Colonic mucosa (tissue), 4 donors: ENCODE measurements around the gene ADAM12. TPM values are rescaled to one million over a fixed set of nuclear protein-coding genes. Genes with fewer than 3 reads are reported as not detected.

Experiments used
- DNase-seq: peaks from one replicate; pipeline ENCODE4 v3.0.0-alpha.2; 2020
- H3K27ac ChIP-seq: fragments of 200-600 bp; one replicate; pipeline ENCODE4 v1.8.0; 2021
- H3K27me3 ChIP-seq: fragments of 200-600 bp; one replicate; pipeline ENCODE4 v1.8.0; 2021
- H3K36me3 ChIP-seq: fragments of 200-600 bp; one replicate; pipeline ENCODE4 v1.8.0; 2021
- H3K4me1 ChIP-seq: fragments of 200-600 bp; one replicate; pipeline ENCODE4 v1.8.0; 2021; ENCODE audit warnings: mild to moderate bottlenecking
- H3K4me3 ChIP-seq: fragments of 200-600 bp; one replicate; pipeline ENCODE4 v1.8.0; 2021
- H3K9ac ChIP-seq, 2 donors: one replicate each; pipeline ENCODE4 v1.7.0; 2013; ENCODE audit warnings: control low read depth in 2 of 2, low read depth in 2 of 2, low read length in 2 of 2
- H3K9me3 ChIP-seq: fragments of 200-600 bp; one replicate; pipeline ENCODE4 v1.8.0; 2021
- intact Hi-C: fragments of 100-400 bp; cut with DNase I; formaldehyde crosslinking; loops from one replicate; pipeline ENCODE4 v1.14.1; 2022
- total RNA-seq, 2 donors: library from RNA; stranded (reverse); fragmentation: NEBNext Ultra II Directional in 1 of 2; extraction: Animal tissue kit (Norgen Biotek cat#: 25700) in 1 of 2; gene quantifications; one replicate each; pipeline ENCODE4 v1.2.1, GENCODE V29; 2021
- TF ChIP-seq, protein P1 (sequence below): fragments of 200-600 bp; IDR thresholded peaks from one replicate; pipeline ENCODE4 v1.8.0; 2022; ENCODE audit warnings: antibody characterized with exemption, mild to moderate bottlenecking
- donor health status: healthy.
- donor health status: DM: no; HTN: no; CAD: no.
- donor health status: DM: no; HTN: no; CAD: no.

Gene ADAM12
- total RNA-seq, 2 donors from 2014 or later: 0.30 to 0.64 TPM

DNA sequence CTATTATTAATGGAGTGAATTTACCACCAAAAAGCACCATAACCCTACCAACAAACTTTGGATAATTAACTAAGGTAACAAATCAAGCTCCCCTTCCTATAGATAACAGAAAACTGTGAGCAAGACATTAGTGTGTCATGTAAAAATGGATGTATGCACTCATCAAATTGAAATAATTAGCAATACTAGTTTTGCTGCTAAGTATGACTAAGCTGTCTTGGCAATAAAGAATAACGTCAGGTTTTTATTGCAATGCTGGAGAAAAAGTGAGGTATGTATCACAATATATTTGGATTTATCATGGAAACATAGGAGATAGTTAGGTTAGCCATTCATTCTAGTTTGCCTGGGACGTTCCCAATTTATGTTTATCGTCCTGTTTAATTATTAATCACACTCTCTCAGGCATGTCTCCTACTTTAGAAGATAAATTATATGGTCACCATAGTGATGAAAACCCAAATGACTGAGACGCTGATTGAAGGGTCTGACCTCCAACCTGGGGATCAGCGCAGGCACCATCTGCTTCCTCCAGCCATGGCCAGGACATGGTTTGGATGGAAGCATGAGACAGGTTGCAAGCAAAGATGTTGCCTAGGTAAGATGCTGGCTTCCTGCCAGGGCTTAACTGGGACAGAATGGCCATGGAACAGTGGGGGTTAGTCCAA is 366.3 kb downstream of the ADAM12 start:
- Histone ChIP-seq H3K9me3 (no peaks in the 10 kb centered on the region), H3K36me3 (no peaks in the 10 kb centered on the region), H3K27me3 (no peaks in the 10 kb centered on the region), H3K9ac (no peak overlapping the region), H3K4me3 (no peak overlapping the region), H3K4me1 (no peaks in the 10 kb centered on the region), H3K27ac (no peak overlapping the region)
- no peak for DNase-seq
- intact Hi-C loops: no loop called here
- TF ChIP-seq, protein P1, sequence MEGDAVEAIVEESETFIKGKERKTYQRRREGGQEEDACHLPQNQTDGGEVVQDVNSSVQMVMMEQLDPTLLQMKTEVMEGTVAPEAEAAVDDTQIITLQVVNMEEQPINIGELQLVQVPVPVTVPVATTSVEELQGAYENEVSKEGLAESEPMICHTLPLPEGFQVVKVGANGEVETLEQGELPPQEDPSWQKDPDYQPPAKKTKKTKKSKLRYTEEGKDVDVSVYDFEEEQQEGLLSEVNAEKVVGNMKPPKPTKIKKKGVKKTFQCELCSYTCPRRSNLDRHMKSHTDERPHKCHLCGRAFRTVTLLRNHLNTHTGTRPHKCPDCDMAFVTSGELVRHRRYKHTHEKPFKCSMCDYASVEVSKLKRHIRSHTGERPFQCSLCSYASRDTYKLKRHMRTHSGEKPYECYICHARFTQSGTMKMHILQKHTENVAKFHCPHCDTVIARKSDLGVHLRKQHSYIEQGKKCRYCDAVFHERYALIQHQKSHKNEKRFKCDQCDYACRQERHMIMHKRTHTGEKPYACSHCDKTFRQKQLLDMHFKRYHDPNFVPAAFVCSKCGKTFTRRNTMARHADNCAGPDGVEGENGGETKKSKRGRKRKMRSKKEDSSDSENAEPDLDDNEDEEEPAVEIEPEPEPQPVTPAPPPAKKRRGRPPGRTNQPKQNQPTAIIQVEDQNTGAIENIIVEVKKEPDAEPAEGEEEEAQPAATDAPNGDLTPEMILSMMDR: no peak

- Histone ChIP-seq H3K4me3 (no peak overlapping the region), H3K9me3 (no peaks in the 10 kb centered on the region), H3K27ac (no peak overlapping the region), H3K36me3 (no peaks in the 10 kb centered on the region), H3K9ac (no peak overlapping the region), H3K27me3 (no peaks in the 10 kb centered on the region), H3K4me1 (no peaks in the 10 kb centered on the region)
- TF ChIP-seq, protein P1: no peak
- intact Hi-C loops: no loop called here
- no peak for DNase-seq
Measured at GRCh38 chr10:126017961-126018560, 370.2 kb downstream of the ADAM12 start.

DNA sequence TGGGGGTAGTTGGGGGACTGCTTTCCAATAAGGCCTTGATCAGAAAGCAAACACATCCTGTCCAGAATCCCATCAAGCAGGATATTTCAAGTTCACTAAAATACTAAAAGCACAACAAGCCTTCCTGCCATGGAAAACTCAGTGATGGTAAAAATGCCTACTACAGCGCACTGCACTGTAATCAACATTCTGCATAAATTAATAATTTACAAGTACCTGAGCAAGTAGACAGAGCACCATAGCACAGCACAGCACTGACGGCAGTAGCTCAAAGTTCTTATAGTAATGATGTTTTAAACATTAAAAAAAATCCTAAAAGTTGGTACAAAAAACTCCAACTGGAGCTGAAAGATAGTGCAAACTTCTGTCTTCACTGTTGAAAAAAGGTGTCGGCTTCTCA is 371.4 kb downstream of the ADAM12 start:
- Histone ChIP-seq H3K9ac (no peak overlapping the region), H3K27me3 (no peaks in the 10 kb centered on the region), H3K4me1 (no peaks in the 10 kb centered on the region), H3K4me3 (no peak overlapping the region), H3K9me3 (no peaks in the 10 kb centered on the region), H3K27ac (no peak overlapping the region), H3K36me3 (no peaks in the 10 kb centered on the region)
- intact Hi-C loops: no loop called here
- TF ChIP-seq, protein P1: no peak
- no peak for DNase-seq

DNA sequence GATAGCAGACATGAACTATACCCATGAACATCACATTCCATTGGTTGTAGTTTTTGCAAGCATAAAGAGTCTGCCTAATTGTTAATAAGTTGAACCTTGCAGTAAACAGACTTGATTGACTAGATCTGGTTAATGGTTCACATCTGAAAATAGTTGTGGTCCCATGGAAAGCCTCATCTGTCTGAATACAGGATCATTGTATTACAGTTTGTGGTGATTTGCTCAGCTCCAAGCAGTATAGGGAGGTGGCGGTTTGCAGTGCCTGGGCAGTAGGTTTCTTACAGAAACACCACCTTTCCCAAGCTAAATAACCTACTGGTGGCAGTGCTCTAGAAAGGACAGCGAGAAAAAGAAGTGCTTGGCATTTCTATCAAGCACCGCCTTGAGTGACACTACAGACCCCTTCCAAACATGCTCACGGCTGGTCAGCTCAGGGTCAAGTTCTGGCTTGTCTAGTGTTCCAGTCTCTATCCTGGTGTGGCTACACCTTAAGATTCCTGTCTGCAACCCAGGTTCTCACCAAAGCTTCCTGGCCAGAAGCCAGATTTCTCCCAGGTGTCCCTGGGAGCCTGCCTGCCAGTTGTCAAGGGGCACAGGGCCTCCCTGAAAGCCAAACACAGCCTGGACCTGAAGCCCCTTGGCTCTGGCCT is 372.0 kb downstream of the ADAM12 start:
- no peak for DNase-seq
- Histone ChIP-seq H3K4me1 (no peaks in the 10 kb centered on the region), H3K27me3 (no peaks in the 10 kb centered on the region), H3K27ac (no peak overlapping the region), H3K36me3 (no peaks in the 10 kb centered on the region), H3K9ac (no peak overlapping the region), H3K9me3 (no peaks in the 10 kb centered on the region), H3K4me3 (no peak overlapping the region)
- TF ChIP-seq, protein P1: no peak
- intact Hi-C loops: no loop called here

GRCh38 chr10:126015413-126015812 is 372.9 kb downstream of the ADAM12 start:
- Histone ChIP-seq H3K27ac (no peak overlapping the region), H3K36me3 (no peaks in the 10 kb centered on the region), H3K27me3 (no peaks in the 10 kb centered on the region), H3K4me1 (no peaks in the 10 kb centered on the region), H3K9me3 (no peaks in the 10 kb centered on the region), H3K4me3 (no peak overlapping the region), H3K9ac (no peak overlapping the region)
- no peak for DNase-seq
- TF ChIP-seq, protein P1: no peak
- intact Hi-C loops: no loop called here
